Right cardiac atrium (tissue), 5 donors: Measurements from ENCODE around the gene CASS4. TPM values are rescaled to one million over a fixed set of nuclear protein-coding genes. Genes with fewer than 3 reads are reported as not detected.

ENCODE experiments used
- ATAC-seq, 2 donors: fragments of 200-7000 bp; cut with Tn5 transposase; one replicate each; pipeline versions ENCODE4 v1.8.0 to v1.9.1; 2020; ENCODE audit warnings: moderate library complexity in 2 of 2, mild to moderate bottlenecking in 1 of 2
- DNase-seq, 3 donors: peaks; one replicate each; pipeline ENCODE4 v3.0.0-alpha.2; 2020
- H3K27ac ChIP-seq: one replicate; pipeline ENCODE4 v1.5.1; 2013; ENCODE audit warnings: mild to moderate bottlenecking, low read length, control low read depth, moderate library complexity
- H3K27me3 ChIP-seq: one replicate; pipeline ENCODE4 v1.6.1; 2013; ENCODE audit not compliant: control insufficient read depth, insufficient read depth
- H3K4me1 ChIP-seq: one replicate; pipeline ENCODE4 v1.6.1; 2013; ENCODE audit warnings: low read length; ENCODE audit not compliant: control insufficient read depth, insufficient read depth
- H3K4me3 ChIP-seq: one replicate; pipeline ENCODE4 v1.5.1; 2013; ENCODE audit warnings: low read length, control low read depth
- H3K9me3 ChIP-seq: one replicate; pipeline ENCODE4 v1.6.1; 2013; ENCODE audit warnings: low read length; ENCODE audit not compliant: control insufficient read depth
- WGBS: extraction: QIAGEN DNeasy Blood & Tissue Kit; methylation state at CpG from one replicate; pipeline ENCODE4 v1.1.7; 2013; 5-methylcytosine and 5-hydroxymethylcytosine counted together
- intact Hi-C, 4 donors: fragments of 100-400 bp; cut with DNase I; formaldehyde crosslinking; loops; one replicate each; pipeline versions ENCODE4 v1.11.0 to v1.14.0; 2022 to 2023
- polyA plus RNA-seq: library from polyadenylated mRNA; stranded (reverse); fragments of 200-250 nt; gene quantifications from one replicate; pipeline ENCODE4 v1.2.3, GENCODE V29; 2013
- total RNA-seq, 4 donors: library from RNA; stranded (reverse); fragmentation: NEBNext Ultra II Directional; extraction: Animal tissue kit (Norgen Biotek cat#: 25700); gene quantifications; one replicate each; pipeline ENCODE4 v1.2.1, GENCODE V29; 2021
- donor health status: healthy with polysubstance abuse.
- donor health status: DM: no; HTN: yes; CAD: no.
- donor health status: DM: no; HTN: no; CAD: no.
- donor health status: DM: no; HTN: yes; CAD: no; lungs with severe emphysema.
- donor health status: DM: yes; HTN: yes; CAD: no.

The CASS4 gene
- total and polyA plus RNA-seq, 5 donors, result 0.34 to 0.79 (median 0.56) TPM

- intact Hi-C loops, result loop anchor here in 1 of 4 donors (10.0 kb wide), 1 partner anchor 52 kb away; the partner anchor contains the start of gene RTF2
- DNase-seq (no peak), ATAC-seq (no peak)
- no peak overlapping the region for H3K4me3 ChIP-seq
- H3K9me3 ChIP-seq, result no peaks in the 10 kb centered on the region
- H3K4me1 ChIP-seq, result no peaks in the 10 kb centered on the region
- H3K27ac ChIP-seq, result peak overlapping the region; percentile 3
- H3K27me3 ChIP-seq, result no peaks in the 10 kb centered on the region
- 93% methylated on average over 3 of the region's 3 CpGs for WGBS
Measured at GRCh38 chr20:56412949-56413348, 889 bp downstream of the CASS4 start.

- WGBS, result 76% methylated on average over 12 of the region's 12 CpGs
- ATAC-seq, result no peak
- peaks cover 6% of the 10 kb centered on the region for H3K4me1 ChIP-seq
- no peak for DNase-seq
- H3K9me3 ChIP-seq, result no peaks in the 10 kb centered on the region
- H3K27ac ChIP-seq, result peak overlapping the region; percentile 38
- intact Hi-C loops, result loop anchor here in 1 of 4 donors (10.0 kb wide), 1 partner anchor 50 kb away; the partner anchor contains the start of gene RTF2
- no peak overlapping the region for H3K4me3 ChIP-seq
- no peaks in the 10 kb centered on the region for H3K27me3 ChIP-seq
Measured at GRCh38 chr20:56414842-56415765, 3.0 kb downstream of the CASS4 start.

GRCh38 chr20:56417402-56417801 lies 5.3 kb downstream of the CASS4 start:
- Histone ChIP-seq H3K4me3 (no peak overlapping the region), H3K27ac (no peak overlapping the region), H3K9me3 (no peaks in the 10 kb centered on the region), H3K4me1 (peaks cover 6% of the 10 kb centered on the region), H3K27me3 (no peaks in the 10 kb centered on the region)
- no peak for ATAC-seq
- 87% methylated on average over 7 of the region's 7 CpGs for WGBS
- intact Hi-C loops, result loop anchor here in 1 of 4 donors (10.0 kb wide), 1 partner anchor 47 kb away; the partner anchor contains the start of gene RTF2
- DNase-seq, result no peak

- Histone ChIP-seq H3K4me3 (no peak overlapping the region), H3K27me3 (no peaks in the 10 kb centered on the region), H3K4me1 (peaks cover 8% of the 10 kb centered on the region), H3K9me3 (no peaks in the 10 kb centered on the region), H3K27ac (peak overlapping the region; percentile 98)
- ATAC-seq (no peak), DNase-seq (no peak)
- intact Hi-C loops, result loop anchor here in 1 of 4 donors (10.0 kb wide), 1 partner anchor 47 kb away; the partner anchor contains the start of gene RTF2
- 79% methylated on average over 4 of the region's 4 CpGs for WGBS
Measured at GRCh38 chr20:56417911-56418310, 5.9 kb downstream of the CASS4 start.

- peak overlapping the region; percentile 98 for H3K27ac ChIP-seq
- no peaks in the 10 kb centered on the region for H3K27me3 ChIP-seq
- no peak overlapping the region for H3K4me3 ChIP-seq
- intact Hi-C loops, result loop anchor here in 1 of 4 donors (10.0 kb wide), 1 partner anchor 46 kb away; the partner anchor contains the start of gene RTF2
- H3K4me1 ChIP-seq, result peaks cover 9% of the 10 kb centered on the region
- 57% methylated on average over 11 of the region's 11 CpGs for WGBS
- no peaks in the 10 kb centered on the region for H3K9me3 ChIP-seq
- DNase-seq (no peak), ATAC-seq (no peak)
Measured at GRCh38 chr20:56418385-56418861, 6.4 kb downstream of the CASS4 start.

- Histone ChIP-seq H3K4me1 (peaks cover 9% of the 10 kb centered on the region), H3K27me3 (no peaks in the 10 kb centered on the region), H3K9me3 (no peaks in the 10 kb centered on the region), H3K4me3 (no peak overlapping the region), H3K27ac (no peak overlapping the region)
- DNase-seq (no peak), ATAC-seq (no peak)
- intact Hi-C loops, result no loop called here
- 81% methylated on average over 2 of the region's 2 CpGs for WGBS
Measured at GRCh38 chr20:56420028-56420427, 8.0 kb downstream of the CASS4 start.

- Histone ChIP-seq H3K4me1 (peaks cover 9% of the 10 kb centered on the region), H3K4me3 (no peak overlapping the region), H3K27ac (no peak overlapping the region), H3K27me3 (no peaks in the 10 kb centered on the region), H3K9me3 (no peaks in the 10 kb centered on the region)
- no peak for ATAC-seq
- intact Hi-C loops, result no loop called here
- 80% methylated on average over 11 of the region's 11 CpGs for WGBS
- DNase-seq, result no peak
Measured at GRCh38 chr20:56420940-56421688, 9.1 kb downstream of the CASS4 start.

- H3K4me1 ChIP-seq, result peaks cover 9% of the 10 kb centered on the region
- DNase-seq, result no peak
- ATAC-seq, result peak in 1 of 2 donors; percentile 46
- no peak overlapping the region for H3K27ac ChIP-seq
- no peaks in the 10 kb centered on the region for H3K27me3 ChIP-seq
- H3K9me3 ChIP-seq, result no peaks in the 10 kb centered on the region
- H3K4me3 ChIP-seq, result no peak overlapping the region
- 56% methylated on average over 9 of the region's 9 CpGs for WGBS
- intact Hi-C loops, result no loop called here
Measured at GRCh38 chr20:56422076-56422823, 10.2 kb downstream of the CASS4 start.

GRCh38 chr20:56422824-56423189 lies 10.7 kb downstream of the CASS4 start:
- intact Hi-C loops, result no loop called here
- 33% methylated on average over 4 of the region's 4 CpGs for WGBS
- ATAC-seq, result no peak
- Histone ChIP-seq H3K27ac (no peak overlapping the region), H3K4me1 (peaks cover 9% of the 10 kb centered on the region), H3K4me3 (no peak overlapping the region), H3K9me3 (no peaks in the 10 kb centered on the region), H3K27me3 (no peaks in the 10 kb centered on the region)
- no peak for DNase-seq

GRCh38 chr20:56423211-56423610 lies 11.2 kb downstream of the CASS4 start:
- Histone ChIP-seq H3K27ac (no peak overlapping the region), H3K27me3 (no peaks in the 10 kb centered on the region), H3K4me1 (peaks cover 6% of the 10 kb centered on the region), H3K4me3 (no peak overlapping the region), H3K9me3 (no peaks in the 10 kb centered on the region)
- intact Hi-C loops, result no loop called here
- DNase-seq, result no peak
- ATAC-seq, result no peak
- 98% methylated on average over 1 of the region's 1 CpG for WGBS
